ENCODE results near the gene ABHD14A.

- TF ChIP-seq CTCF (IDR thresholded peaks at IDR 0.05; ENCODE audit: insufficient read depth, low read depth, low read length), result no peak
- no peak for TF ChIP-seq EZH2 (IDR thresholded peaks at IDR 0.05; ENCODE audit: insufficient read depth, low read length)
Observed at GRCh38 chr3:51999846-52000245, 25.0 kb downstream of the ABHD14A start.

Measured in astrocyte (in vitro differentiated cells and primary cell).